Epidermal melanocyte (primary cell): Measurements from ENCODE around the gene PCSK9.

Experiments used
- DNase-seq: peaks from one replicate; pipeline ENCODE4 v3.0.0; 2011; ENCODE audit warnings: low spot score; ENCODE audit not compliant: insufficient read length

PCSK9 gene

DNA sequence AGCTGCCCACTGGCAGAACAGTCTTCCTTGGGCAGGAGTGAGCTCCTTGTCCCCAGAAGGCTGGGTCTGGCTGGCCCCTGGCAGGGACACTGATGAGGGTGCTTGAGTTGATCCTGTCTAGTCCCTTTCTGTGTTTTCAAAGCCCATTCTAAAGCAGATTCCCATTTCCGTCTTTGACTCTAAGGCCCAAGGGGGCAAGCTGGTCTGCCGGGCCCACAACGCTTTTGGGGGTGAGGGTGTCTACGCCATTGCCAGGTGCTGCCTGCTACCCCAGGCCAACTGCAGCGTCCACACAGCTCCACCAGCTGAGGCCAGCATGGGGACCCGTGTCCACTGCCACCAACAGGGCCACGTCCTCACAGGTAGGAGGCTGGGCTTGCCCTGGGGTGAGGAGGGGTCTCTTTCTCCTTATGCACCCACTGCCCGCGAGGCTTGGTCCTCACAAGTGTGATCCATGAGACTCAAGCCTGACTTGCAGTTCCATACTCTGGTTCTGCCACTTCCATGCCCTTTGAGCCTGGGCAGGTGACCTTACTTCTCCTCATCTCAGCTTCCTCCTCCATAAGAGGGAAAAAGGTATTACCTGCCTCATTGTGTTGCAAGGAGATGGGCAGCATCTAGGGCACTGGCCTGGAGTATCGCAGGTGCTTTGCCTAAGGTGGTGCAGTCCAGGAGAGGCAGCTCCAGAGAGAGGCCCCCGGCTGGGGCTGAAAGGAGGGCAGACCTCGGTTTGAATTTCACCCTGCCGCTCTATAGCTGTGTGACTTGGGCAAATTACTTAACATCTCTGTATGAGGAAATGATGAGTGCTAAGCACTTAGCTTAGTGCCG, 20.2 kb downstream of the PCSK9 start:
- DNase-seq = no peak

DNA sequence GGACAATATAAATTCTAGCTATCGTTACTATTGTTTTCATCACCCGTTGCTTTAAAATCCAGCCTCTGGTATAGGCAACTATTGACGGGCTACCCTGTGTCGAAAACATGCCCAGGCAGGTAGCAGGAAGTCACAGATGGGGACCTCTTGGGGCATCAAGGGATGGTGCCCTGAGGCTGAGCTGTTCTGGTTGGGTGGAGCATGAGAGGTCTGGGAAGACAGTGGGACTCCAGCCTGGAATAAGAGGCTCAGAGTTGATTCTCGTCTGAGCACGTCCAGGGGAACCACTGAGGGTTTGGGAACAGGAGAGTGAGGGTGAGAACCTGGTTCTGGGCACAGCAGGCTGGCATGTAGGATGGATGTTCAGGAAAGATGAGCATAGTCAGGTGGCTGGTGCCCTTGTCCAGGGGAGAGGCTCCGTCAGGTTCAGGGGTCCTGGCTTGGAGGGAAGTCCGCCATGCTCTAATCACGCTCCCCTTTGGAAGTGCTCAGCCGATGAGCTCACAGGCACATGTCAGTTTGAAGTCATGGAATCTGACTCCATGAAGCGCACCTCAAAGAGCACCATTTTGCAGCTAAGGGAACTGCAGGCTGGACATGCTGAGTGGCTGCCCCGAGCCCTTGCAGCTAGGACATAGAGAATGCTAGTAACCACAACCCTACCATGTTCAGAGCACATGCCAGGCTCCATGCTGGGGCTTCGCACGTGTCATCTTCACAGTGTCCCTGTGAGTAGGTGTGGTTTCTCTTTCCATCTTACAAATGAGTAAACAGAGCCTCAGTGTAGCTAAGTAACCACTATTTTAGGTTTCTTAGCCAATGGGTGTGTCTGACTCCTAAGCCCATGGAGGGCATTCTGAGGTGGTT, 21.0 kb downstream of the PCSK9 start:
- DNase-seq = no peak

DNA sequence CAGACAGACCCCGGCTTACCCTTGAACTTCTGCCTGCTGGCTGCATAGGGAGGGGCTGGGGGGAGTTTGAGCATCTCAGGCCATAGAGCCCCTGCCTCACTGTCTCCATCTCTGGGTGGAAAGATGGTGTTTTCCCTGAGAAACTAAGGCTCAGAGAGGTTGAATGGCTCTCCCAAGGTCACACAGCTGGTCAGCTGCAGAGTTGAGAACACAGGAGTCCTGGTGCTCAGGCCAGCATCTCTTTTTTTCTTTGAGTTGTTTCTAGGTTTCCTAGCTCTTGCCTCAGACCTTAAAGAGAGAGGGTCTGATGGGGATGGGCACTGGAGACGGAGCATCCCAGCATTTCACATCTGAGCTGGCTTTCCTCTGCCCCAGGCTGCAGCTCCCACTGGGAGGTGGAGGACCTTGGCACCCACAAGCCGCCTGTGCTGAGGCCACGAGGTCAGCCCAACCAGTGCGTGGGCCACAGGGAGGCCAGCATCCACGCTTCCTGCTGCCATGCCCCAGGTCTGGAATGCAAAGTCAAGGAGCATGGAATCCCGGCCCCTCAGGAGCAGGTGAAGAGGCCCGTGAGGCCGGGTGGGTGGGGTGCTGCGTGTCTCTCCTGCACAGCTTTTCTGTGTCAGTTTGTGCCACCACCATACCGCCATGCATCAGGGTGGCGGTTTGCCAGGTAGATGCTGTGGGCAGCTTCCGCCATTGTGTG, 21.8 kb downstream of the PCSK9 start:
- DNase-seq = no peak

DNA sequence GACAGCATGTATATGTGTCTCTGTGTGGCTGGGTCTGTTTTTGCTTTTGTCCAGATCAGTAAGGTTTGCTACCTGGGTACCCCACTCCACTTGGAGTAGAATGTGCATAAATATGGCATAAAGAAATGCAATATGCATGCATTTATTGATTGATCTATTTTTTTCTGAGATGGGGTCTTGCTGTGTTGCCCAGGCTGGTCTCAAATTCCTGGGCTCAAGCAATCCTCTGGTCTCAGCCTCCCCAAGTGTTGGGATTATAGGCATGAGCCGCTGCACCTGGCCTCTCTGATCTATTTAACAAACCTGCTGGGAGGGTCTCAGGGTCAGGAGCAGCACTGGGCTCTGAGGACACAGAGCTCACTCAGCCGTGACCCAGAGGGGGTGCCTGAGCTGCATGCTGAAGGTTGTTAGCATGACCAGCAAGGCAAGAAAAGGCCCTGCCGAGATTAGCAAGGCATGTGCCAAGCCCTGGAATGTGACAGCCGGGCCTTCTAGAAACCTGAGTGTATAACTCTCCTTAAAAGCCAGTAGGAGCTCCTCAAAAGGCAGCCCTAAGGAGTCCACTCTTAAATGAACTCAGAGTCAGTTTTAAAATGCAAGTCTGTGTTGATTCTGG, 22.5 kb downstream of the PCSK9 start:
- DNase-seq = no peak

DNA sequence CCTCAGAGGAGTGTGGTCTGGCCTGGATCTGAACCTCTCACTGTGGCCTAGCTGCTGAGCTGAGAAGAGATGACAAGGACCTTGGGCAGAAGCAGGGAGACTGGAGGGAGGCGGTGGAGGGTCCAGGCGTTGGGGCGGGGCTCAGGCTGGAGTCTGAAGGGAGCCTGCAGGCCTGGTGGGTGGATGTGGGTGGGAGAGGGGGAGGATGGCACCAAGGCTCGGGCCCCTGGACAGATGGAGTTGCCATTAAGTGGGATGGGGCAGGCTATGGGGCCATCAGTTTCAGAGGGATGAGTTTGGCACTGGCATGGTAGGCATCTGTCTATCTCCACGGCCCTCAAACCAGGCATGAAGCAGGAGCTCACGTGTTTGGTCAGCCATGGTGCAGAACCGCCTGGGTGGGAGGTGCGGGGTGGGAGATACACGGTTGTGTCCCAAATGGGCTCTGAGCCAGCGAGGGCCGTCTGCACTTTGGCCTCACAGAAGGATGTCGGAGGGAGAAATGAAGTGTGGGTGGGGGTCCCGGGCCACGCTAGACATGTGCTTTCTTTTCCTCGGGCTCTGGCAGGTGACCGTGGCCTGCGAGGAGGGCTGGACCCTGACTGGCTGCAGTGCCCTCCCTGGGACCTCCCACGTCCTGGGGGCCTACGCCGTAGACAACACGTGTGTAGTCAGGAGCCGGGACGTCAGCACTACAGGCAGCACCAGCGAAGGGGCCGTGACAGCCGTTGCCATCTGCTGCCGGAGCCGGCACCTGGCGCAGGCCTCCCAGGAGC, 23.6 kb downstream of the PCSK9 start:
- DNase-seq = no peak

DNA sequence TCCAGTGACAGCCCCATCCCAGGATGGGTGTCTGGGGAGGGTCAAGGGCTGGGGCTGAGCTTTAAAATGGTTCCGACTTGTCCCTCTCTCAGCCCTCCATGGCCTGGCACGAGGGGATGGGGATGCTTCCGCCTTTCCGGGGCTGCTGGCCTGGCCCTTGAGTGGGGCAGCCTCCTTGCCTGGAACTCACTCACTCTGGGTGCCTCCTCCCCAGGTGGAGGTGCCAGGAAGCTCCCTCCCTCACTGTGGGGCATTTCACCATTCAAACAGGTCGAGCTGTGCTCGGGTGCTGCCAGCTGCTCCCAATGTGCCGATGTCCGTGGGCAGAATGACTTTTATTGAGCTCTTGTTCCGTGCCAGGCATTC, 24.2 kb downstream of the PCSK9 start:
- DNase-seq = no peak

DNA sequence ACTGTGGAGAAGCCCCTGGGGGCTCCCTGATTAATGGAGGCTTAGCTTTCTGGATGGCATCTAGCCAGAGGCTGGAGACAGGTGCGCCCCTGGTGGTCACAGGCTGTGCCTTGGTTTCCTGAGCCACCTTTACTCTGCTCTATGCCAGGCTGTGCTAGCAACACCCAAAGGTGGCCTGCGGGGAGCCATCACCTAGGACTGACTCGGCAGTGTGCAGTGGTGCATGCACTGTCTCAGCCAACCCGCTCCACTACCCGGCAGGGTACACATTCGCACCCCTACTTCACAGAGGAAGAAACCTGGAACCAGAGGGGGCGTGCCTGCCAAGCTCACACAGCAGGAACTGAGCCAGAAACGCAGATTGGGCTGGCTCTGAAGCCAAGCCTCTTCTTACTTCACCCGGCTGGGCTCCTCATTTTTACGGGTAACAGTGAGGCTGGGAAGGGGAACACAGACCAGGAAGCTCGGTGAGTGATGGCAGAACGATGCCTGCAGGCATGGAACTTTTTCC, 24.8 kb downstream of the PCSK9 start:
- no peak for DNase-seq

DNA sequence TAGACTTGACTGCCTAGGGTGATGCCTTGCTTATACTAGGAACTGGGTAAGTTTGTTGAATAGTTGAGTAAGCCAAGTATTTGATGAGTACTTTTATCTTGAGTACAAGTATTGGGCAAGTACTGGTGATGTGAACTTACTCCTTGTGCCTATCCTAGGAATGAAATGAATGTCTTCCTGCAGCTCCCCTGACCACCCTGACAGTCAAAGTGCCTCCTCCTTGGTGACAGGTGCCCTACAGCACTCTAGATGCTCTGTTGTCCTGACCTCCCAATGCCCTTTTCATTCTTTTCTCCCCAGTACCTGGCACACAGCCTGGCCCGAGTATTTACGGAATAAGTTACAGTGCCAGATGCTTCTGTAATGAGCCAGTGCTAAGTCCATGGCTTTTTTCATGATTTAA, 25.5 kb downstream of the PCSK9 start:
- no peak for DNase-seq

DNA sequence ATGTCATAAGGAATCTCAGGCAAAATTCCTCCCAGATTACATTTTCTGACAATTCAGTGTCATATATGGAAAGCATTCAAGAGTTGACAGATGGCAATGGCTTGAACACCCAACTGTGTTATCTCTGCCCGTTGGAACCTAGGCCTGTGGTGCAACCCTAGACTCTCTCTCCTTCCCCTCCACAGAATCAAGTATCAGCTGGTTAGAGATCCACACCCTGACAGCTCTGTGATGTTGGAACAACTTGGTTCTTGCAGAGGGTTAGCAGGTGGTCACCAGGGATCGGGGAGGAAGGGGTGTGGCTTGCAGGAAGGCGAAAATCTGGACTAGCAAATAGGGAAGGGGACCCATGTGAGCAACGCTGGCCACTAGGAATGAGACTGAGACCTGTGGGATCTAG, 26.3 kb downstream of the PCSK9 start:
- DNase-seq = no peak

DNA sequence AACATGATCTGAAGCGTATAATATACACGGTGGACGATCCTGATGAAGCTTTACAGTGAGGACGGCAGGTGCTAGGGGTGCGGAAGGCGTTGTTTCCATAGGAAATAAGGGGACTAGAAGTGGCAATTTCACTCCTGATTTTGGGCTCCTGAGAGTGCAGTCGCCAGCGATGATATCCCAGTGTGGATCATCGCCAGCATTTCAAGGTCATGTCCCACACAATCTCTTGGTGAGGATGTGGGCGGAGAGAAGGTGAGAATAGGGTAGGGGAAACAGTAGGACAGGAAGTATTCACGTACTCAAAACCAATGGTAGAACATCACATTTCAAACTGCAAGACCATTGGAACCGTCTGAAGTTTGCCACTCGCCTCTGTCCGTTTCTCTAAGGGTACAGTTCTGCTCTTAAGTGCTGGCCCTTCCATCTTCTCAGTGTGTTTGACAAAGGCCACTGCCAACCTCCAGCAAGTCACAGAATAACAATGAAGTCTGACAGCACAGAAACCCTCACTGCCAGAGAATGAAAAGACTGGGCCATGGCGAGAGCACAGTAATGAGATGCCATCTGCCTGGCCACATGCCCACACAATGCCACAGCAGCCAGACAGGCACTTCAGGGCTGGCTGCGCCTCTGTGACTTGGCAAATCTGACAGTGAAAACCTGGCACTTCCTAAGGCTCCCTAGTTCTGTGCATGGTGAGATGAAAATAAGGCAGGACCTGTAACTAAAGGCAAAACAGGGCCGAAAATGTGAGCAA, 27.9 kb downstream of the PCSK9 start:
- DNase-seq = no peak

DNA sequence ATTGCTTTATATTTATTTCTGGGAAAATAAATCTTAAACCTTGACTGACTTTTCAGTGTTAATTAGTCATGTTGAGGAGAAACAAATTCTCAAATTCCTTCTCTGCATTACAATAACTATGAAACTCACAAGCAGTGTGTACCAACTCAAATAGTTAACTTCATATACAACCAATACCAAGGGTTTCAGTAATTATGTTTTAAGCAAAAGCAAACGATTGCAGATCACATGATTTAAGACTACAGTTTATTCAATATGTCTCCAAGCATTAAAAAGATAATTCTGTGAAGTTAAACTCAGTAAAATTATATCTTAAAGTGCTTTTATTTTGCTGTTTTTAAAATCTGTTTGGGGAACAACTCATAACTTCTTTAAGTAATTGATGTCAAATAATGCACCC, 28.6 kb downstream of the PCSK9 start:
- no peak for DNase-seq

DNA sequence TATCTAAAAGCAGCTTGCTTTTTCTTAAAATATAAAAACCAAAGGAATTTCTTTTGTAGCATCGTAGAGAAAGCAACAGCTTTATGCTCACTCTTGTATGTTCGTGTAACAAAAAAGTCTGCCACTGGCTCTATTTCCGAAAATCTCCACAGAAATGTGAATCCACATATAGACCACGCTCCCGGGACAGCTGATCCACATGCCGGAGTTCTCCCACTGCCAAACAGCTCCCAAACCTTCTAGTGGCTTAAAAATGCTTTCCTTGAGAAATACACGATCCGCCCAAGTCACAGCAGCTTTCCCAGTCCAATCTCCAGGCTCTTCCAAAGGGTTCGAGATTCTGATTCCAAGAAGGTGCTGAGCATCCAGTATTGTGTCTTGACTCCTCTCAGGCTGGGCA, 29.3 kb downstream of the PCSK9 start:
- no peak for DNase-seq

DNA sequence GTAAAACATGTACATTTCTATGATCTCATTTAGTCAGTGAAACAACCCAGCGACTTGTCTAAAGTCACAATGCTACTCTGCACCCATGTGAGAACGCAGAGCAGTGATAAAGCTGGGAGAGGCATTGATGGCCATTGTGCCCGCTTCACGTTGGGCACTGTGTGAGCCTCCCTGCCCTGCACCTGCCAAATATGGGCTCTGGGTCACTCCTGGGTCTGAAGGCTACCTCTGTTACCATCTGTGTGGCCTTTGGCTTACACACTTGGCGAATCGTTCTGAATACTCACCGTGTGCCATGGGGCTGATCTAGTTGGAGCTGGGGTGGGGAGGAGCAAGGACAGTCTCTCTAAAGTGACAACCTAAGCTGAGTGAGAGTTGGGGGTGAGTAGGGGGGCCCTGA, 29.9 kb downstream of the PCSK9 start:
- no peak for DNase-seq

DNA sequence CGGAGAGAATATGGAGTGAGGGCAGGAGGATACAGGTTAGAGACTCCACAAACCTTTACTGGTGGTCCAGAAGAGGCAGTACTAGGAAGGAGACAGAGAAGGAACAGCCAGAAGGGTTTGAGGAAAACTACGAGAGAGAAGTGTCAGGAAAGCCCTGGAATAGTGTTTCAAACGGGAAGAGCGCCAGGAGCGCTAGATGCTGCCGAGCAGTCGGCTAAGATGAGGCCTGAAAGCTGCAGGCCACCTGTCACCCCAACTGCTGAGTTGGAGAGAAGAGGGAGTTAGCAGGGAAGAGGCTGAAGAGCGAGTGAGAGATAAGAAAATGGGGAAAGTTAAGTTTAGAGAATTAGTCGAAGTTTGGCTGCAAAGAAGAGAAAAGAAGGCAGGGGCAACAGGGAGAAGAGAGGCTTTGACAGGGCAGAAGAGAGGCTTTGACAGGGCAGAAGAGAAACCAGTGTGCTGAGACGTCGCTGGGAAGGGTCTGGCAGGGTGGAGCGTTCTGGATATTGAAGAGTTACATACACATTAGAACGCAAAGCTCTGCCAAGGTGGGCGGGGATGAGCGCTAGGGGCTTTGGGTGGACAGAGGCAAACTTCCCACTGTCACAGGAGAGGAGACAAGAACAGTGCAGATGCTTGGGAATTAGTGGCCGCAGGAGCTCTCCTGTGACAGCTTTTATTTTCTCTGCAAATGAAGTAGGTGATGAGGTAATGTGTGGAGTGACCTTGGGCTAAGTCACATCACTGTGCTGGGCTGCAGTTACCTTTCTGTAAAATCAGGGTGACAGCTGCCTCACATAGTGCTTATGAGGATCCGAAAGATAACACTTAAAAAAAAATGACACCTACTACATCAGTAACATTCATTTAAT, 31.2 kb downstream of the PCSK9 start:
- no peak for DNase-seq

DNA sequence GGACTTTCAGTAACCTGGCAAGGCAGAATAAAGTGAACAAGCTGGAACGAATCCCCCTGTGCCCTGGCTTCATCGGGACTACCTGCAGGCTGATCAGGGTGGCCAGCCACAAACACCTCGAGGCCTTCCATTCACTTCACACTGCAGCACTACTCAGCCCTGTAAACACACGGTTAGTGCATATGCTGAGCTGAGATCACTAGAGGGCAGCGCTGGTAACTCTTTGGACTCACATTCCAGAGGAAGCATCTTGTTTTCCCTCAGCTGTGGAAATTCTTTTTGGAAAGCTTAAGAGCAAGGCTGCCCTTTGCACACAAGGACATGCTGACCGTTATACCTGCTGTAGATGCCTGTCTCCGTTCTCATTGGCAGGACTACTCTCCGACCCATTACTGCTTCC, 32.1 kb downstream of the PCSK9 start:
- no peak for DNase-seq

DNA sequence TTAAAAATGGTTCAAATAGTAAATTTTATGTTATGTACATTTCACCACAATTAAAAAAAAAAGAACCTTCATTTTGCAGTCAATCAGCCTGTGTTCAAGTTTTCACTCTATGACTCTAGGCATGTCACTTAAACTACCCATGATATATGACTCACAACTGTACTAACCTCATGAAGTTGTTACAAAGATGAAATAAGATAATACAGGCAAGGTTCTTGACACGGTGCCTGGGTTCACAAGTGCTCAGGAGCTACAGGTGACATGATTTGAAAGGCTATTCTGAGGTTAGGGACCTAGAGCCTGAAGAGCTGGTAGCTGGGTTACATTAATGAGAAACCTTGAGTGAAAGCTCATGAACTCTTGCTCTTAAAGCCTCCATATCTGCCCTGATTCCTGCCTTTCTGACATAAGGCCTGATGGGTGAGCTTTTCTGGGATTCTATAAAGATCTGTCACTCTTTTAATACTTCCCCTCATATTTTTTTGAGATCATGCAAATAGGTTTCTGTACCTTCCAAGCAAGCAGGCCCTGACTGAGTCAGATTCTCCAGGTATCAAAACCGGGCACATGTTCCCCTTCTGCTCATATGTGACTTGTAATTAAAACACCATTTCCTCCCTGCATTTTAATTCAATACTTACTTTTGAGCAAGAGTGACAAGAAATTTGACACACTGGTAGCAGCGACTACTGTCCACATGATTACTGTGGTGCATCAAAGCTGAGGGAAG, 34.0 kb downstream of the PCSK9 start:
- DNase-seq = no peak

DNA sequence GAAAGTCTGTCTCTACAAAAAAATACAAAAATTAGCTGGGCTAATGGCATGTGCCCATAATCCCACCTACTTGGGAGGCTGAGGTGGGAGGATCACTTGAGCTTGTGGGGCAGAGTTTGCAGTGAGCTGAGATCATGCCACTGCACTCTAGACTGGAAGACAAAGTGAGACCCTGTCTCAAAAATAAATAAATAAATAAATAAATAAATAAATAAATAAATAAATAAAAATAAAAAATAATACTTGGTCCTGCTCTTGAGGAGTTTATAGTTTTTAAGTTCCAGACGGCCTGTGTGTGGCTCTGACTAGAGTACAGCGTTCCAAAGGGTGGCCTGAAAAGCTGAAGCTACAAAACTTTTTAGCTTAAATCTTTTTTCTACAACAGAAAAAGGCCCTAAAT, 35.1 kb downstream of the PCSK9 start:
- no peak for DNase-seq

DNA sequence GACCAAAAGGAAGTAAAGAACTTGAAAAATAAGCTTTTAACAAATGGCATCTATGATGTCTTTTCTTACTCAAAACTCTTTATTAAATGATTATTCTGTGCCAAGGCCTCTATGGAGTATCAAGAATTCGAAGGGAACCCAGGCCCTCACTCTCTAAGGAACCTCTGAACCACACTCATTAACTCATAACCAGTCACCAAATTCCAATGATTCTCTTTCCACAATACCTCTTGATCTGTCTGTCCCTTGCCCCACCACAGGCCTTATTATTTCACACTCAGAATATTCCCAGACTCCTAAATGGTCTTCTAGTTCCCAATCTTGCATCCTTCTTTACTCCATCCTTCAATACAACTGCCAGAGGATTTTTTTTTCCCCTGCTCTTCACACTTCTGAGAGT, 37.0 kb downstream of the PCSK9 start:
- DNase-seq = no peak
